Erythroblast (primary cell): ENCODE measurements around the gene PIK3C2A.

Source experiments
- GATA1 ChIP-seq: IDR thresholded peaks from 2 replicates; pipeline ENCODE4 v1.6.1; 2011; ENCODE audit warnings: low read depth, mild to moderate bottlenecking, control low read depth, low read length, moderate library complexity
- POLR2A ChIP-seq: IDR thresholded peaks from 2 replicates; pipeline ENCODE4 v1.6.1; 2011; ENCODE audit warnings: mild to moderate bottlenecking, low read length

DNA sequence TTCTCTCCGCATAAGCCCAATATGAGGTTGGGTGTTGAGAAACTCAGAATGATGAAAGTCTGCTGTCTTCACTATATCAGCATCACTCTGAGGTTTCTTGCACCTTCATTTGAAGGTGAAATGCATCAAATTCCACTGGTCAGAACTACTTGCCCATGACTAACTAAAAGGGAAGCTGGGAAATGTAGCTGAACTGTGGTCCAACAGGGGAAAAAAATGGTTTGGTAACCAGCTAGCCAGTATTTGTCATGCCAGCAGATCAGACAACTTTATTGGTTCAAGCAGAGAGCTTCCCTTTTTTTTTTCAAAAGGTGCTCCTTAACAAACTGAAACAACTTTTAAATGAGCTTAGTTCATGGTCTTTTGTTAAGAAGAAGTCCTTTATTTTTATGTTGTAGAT lies 14.2 kb upstream of the PIK3C2A start:
- TF ChIP-seq POLR2A (no peak), GATA1 (no peak)
